ENCODE results near the gene SLC23A1. TPM values are rescaled to one million over a fixed set of nuclear protein-coding genes. Genes with fewer than 3 reads are reported as not detected.

Gene SLC23A1
- total and polyA plus RNA-seq, 9 of the 15 experiments (the other 6 are each of a cell fraction or from before 2014, with no cell fraction given): 0.03 to 0.20 (median 0.05) TPM; not detected in 5

DNA sequence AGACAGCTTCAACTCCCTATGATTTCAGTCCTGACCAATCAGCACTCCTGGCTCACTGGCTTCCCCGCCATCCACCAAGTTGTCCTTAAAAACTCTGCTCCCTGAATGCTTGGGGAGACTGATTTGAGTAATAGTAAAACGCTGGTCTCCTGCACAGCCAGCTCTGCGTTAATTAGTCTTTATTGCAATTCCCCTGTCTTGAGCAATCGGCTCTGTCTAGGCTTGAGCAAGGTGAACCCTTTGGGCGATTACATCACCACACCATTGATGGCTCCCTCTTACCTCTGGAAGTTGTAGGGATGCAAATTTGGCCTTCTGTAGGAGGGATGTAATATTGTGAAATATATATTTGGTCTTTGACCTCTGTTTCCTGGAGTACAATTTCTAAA is 2.9 kb upstream of the SLC23A1 start:
- no peak overlapping the region for H3K4me2 ChIP-seq (ENCODE audit: insufficient read depth, low read length)
- ChIA-PET CTCF (ENCODE audit: low intra/inter-chr PET ratio) (interaction anchor here (0.6 kb wide), 2 partner anchors 127 to 583 kb away, joined by 3 to 4 read pairs; no protein-coding TSS in a partner anchor), POLR2A (interaction anchor here (0.5 to 1.6 kb wide), 5 partner anchors 11 to 264 kb away, joined by 3 to 5 read pairs (median 3); no protein-coding TSS in a partner anchor)
- H4K20me1 ChIP-seq (replicated peaks; ENCODE audit: control insufficient read depth, insufficient read depth, low read length): no peaks in the 10 kb centered on the region
- ATAC-seq: no peak
- no peak for FAIRE-seq
- H3K4me1 ChIP-seq (replicated peaks in 1 of 2; ENCODE audit: control insufficient read depth in 2 of 2, insufficient read depth in 2 of 2, low read length in 2 of 2): peaks cover 26 to 55% of the 10 kb centered on the region in 2 experiments; a peak in 4 of 5 replicates
- H3K9me1 ChIP-seq (ENCODE audit: control insufficient read depth, insufficient read depth, low read length): no peaks in the 10 kb centered on the region
- H3K9me3 ChIP-seq (replicated peaks; ENCODE audit: control insufficient read depth, insufficient read depth, low read depth, low read length): no peaks in the 10 kb centered on the region; the same call in 1 of the 2 replicates
- TF ChIP-seq ZNF75A (CRISPR knock-in tag; IDR thresholded peaks at IDR 0.05) (no peak), CEBPB (tag; IDR thresholded peaks at IDR 0.05) (peak; percentile 86), OTX1 (CRISPR knock-in tag; IDR thresholded peaks at IDR 0.05) (no peak), NFATC3 (IDR thresholded peaks at IDR 0.05) (no peak), NFE2 (IDR thresholded peaks at IDR 0.05; ENCODE audit: low read depth) (no peak), GATA2 (CRISPR knock-in tag; IDR thresholded peaks at IDR 0.05) (no peak), SMARCE1 (IDR thresholded peaks at IDR 0.05) (no peak), CEBPG (CRISPR knock-in tag; IDR thresholded peaks at IDR 0.05) (no peak), CEBPG (tag; conservative IDR thresholded peaks at IDR 0.05 in 1 of 2, IDR thresholded peaks at IDR 0.05 in 1 of 2) (peak; percentile 54; a peak in 3 of 4 replicates), NR1H2 (CRISPR knock-in tag; IDR thresholded peaks at IDR 0.05) (no peak), ZNF41 (CRISPR knock-in tag; conservative IDR thresholded peaks at IDR 0.05) (no peak)
- TF ChIP-seq, protein P1, sequence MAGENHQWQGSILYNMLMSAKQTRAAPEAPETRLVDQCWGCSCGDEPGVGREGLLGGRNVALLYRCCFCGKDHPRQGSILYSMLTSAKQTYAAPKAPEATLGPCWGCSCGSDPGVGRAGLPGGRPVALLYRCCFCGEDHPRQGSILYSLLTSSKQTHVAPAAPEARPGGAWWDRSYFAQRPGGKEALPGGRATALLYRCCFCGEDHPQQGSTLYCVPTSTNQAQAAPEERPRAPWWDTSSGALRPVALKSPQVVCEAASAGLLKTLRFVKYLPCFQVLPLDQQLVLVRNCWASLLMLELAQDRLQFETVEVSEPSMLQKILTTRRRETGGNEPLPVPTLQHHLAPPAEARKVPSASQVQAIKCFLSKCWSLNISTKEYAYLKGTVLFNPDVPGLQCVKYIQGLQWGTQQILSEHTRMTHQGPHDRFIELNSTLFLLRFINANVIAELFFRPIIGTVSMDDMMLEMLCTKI (IDR thresholded peaks at IDR 0.05; ENCODE audit: partially characterized antibody): no peak
- TF ChIP-seq, protein P2, sequence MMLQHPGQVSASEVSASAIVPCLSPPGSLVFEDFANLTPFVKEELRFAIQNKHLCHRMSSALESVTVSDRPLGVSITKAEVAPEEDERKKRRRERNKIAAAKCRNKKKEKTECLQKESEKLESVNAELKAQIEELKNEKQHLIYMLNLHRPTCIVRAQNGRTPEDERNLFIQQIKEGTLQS (IDR thresholded peaks at IDR 0.05): 0 out of 2 replicates have a peak, but pooled peaks have one; percentile 32
- TF ChIP-seq, protein P2 (CRISPR knock-in tag; conservative IDR thresholded peaks at IDR 0.05): no peak
- TF ChIP-seq, protein P3, sequence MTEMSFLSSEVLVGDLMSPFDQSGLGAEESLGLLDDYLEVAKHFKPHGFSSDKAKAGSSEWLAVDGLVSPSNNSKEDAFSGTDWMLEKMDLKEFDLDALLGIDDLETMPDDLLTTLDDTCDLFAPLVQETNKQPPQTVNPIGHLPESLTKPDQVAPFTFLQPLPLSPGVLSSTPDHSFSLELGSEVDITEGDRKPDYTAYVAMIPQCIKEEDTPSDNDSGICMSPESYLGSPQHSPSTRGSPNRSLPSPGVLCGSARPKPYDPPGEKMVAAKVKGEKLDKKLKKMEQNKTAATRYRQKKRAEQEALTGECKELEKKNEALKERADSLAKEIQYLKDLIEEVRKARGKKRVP (CRISPR knock-in tag; IDR thresholded peaks at IDR 0.05): no peak
- TF ChIP-seq, protein P4, sequence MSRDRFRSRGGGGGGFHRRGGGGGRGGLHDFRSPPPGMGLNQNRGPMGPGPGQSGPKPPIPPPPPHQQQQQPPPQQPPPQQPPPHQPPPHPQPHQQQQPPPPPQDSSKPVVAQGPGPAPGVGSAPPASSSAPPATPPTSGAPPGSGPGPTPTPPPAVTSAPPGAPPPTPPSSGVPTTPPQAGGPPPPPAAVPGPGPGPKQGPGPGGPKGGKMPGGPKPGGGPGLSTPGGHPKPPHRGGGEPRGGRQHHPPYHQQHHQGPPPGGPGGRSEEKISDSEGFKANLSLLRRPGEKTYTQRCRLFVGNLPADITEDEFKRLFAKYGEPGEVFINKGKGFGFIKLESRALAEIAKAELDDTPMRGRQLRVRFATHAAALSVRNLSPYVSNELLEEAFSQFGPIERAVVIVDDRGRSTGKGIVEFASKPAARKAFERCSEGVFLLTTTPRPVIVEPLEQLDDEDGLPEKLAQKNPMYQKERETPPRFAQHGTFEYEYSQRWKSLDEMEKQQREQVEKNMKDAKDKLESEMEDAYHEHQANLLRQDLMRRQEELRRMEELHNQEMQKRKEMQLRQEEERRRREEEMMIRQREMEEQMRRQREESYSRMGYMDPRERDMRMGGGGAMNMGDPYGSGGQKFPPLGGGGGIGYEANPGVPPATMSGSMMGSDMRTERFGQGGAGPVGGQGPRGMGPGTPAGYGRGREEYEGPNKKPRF (IDR thresholded peaks at IDR 0.05; ENCODE audit: low read depth, low read length): no peak
- no peak overlapping the region for H3K27ac ChIP-seq (ENCODE audit: extremely low read depth, low read depth, low read length)
- WGBS (ENCODE audit: insufficient coverage, low coverage, missing lambda C conversion rate): 57% methylated on average over 5 of the region's 5 CpGs
- H2AFZ ChIP-seq (ENCODE audit: low read depth, low read length): peak overlapping the region; percentile 78; the same call in 1 of the 2 replicates
- no peaks in the 10 kb centered on the region for H3K79me2 ChIP-seq (ENCODE audit: control insufficient read depth, insufficient read depth, low read length)
- no peaks in the 10 kb centered on the region for H3K36me3 ChIP-seq (ENCODE audit: control insufficient read depth, insufficient read depth, low read length)
- in situ Hi-C loops (cut with MboI): no loop called here
- no TSS peak for BruUV-seq (replicated peaks)
- DNase-seq (ENCODE audit: extremely low read depth in 1 of 4, low spot score in 3 of 4): no peak
- no peak overlapping the region for H3K9ac ChIP-seq (ENCODE audit: insufficient read depth in 1 of 2, low read depth in 2 of 2, low read length in 2 of 2)
- H3K27me3 ChIP-seq (ENCODE audit: control insufficient read depth in 2 of 2, insufficient read depth in 2 of 2, low read length in 2 of 2): no peaks in the 10 kb centered on the region
- intact Hi-C loops (cut with micrococcal nuclease): no loop called here
- no peak overlapping the region for H3K4me3 ChIP-seq
